ENCODE measurements around the gene OPCML.

- TF ChIP-seq EZH2 (IDR thresholded peaks at IDR 0.05; ENCODE audit: borderline replicate concordance, insufficient read depth, low read length, poor library complexity, severe bottlenecking) (no peak), CTCF (IDR thresholded peaks at IDR 0.05; ENCODE audit: poor library complexity, severe bottlenecking) (no peak), RAD21 (conservative IDR thresholded peaks at IDR 0.05) (no peak)
Measured at GRCh38 chr11:133479209-133479608, 53.1 kb downstream of the OPCML start.
